HepG2 (cell line): ENCODE data around the gene GPR162. TPM values are rescaled to one million over a fixed set of nuclear protein-coding genes. Genes with fewer than 3 reads are reported as not detected.

Experiments used
- ATAC-seq: fragments of 200-7000 bp; cut with Tn5 transposase; 3 replicates; pipeline ENCODE4 v1.9.1; 2020; ENCODE audit warnings: mild to moderate bottlenecking, moderate library complexity
- BruUV-seq: library from RNA; stranded (reverse); fragments of 400-500 nt; replicated peaks from 2 replicates; lab custom pipeline; 2021; lab: Mats Ljungman, UMichigan
- CTCF ChIA-PET: fragments of 300-600 bp; formaldehyde crosslinking; extraction: SDS; loops from one replicate; lab custom pipeline; 2021; ENCODE audit warnings: low total read pairs, inconsistent platforms, low intra/inter-chr PET ratio; lab: Yijun Ruan, JAX
- POLR2A ChIA-PET: fragments of 350-600 bp; sonication (Branson Sonifier 250); formaldehyde crosslinking; loops from one replicate; lab custom pipeline; 2020; ENCODE audit warnings: antibody characterized with exemption, inconsistent platforms; lab: Yijun Ruan, JAX
- DNase-seq: peaks from one replicate; pipeline ENCODE4 v3.0.0-alpha.2; 2015; ENCODE audit warnings: low spot score
- FAIRE-seq: peaks from 3 replicates; lab custom pipeline; 2011; peaks lifted over from hg19 to GRCh38; lab: Jason Lieb, UNC
- H2AFZ ChIP-seq: one replicate; pipeline ENCODE4 v1.6.1; 2011; ENCODE audit warnings: low read length, inconsistent platforms
- H3K27ac ChIP-seq: fragments of 300-600 bp; 3 replicates; pipeline ENCODE4 v1.8.0; 2011; ENCODE audit warnings: mixed run types, mild to moderate bottlenecking, mixed read lengths, low read length, inconsistent platforms; ENCODE audit not compliant: insufficient read depth; ENCODE audit errors: extremely low read length
- H3K27me3 ChIP-seq, 2 experiments: fragments of 200-600 bp in 1 of 2; 2 replicates in 1 of 2; 3 replicates in 1 of 2; pipeline versions ENCODE4 v1.6.0 to v1.8.0; 2011; ENCODE audit warnings: low read length in 2 of 2, mild to moderate bottlenecking in 2 of 2, moderate library complexity in 2 of 2, inconsistent platforms in 1 of 2; ENCODE audit not compliant: insufficient read depth in 2 of 2, control insufficient read depth in 1 of 2
- H3K36me3 ChIP-seq, 2 experiments: fragments of 200-600 bp in 1 of 2; replicated peaks in 1 of 2; 2 replicates in 1 of 2; 3 replicates in 1 of 2; pipeline versions ENCODE4 v1.5.1 to v1.8.0; 2011; ENCODE audit warnings: low read length in 2 of 2, inconsistent platforms in 1 of 2; ENCODE audit not compliant: insufficient read depth in 2 of 2, control insufficient read depth in 1 of 2
- H3K4me1 ChIP-seq: 2 replicates; pipeline ENCODE4 v1.5.1; 2012; ENCODE audit warnings: low read length, inconsistent platforms; ENCODE audit not compliant: insufficient read depth
- H3K4me2 ChIP-seq: 2 replicates; pipeline ENCODE4 v1.6.0; 2011; ENCODE audit warnings: low read depth, low read length, inconsistent platforms
- H3K4me3 ChIP-seq, 3 experiments: fragments of 200-600 bp in 1 of 3; sonication (generic), shearing (Covaris generic) in 1 of 3; replicated peaks in 1 of 3; 2 replicates each; pipeline ENCODE4 v1.5.1; 2011 to 2016; ENCODE audit warnings: low read length in 3 of 3, inconsistent platforms in 2 of 3, low read depth in 2 of 3, mild to moderate bottlenecking in 2 of 3, control low read depth in 1 of 3, mixed read lengths in 1 of 3; ENCODE audit not compliant: insufficient read depth in 1 of 3
- H3K79me2 ChIP-seq: one replicate; pipeline ENCODE4 v1.6.1; 2011; ENCODE audit warnings: low read length, inconsistent platforms; ENCODE audit not compliant: insufficient read depth
- H3K9ac ChIP-seq: 2 replicates; pipeline ENCODE4 v1.6.0; 2011; ENCODE audit warnings: mild to moderate bottlenecking, low read depth, low read length, inconsistent platforms; ENCODE audit not compliant: insufficient read depth
- H3K9me3 ChIP-seq: 2 replicates; pipeline ENCODE4 v1.5.1; 2012; ENCODE audit warnings: mild to moderate bottlenecking, low read length
- H4K20me1 ChIP-seq: 2 replicates; pipeline ENCODE4 v1.6.0; 2011; ENCODE audit warnings: inconsistent platforms, mild to moderate bottlenecking, low read length, moderate library complexity; ENCODE audit not compliant: insufficient read depth
- ARNTL ChIP-seq: sonication (generic); formaldehyde crosslinking; IDR thresholded peaks from 2 replicates; pipeline ENCODE4 v1.4.0; 2020; ENCODE audit warnings: mild to moderate bottlenecking, missing genetic modification reagents
- HDAC2 ChIP-seq: sonication (generic); formaldehyde crosslinking; IDR thresholded peaks from 2 replicates; pipeline ENCODE4 v1.4.0; 2020; ENCODE audit warnings: missing genetic modification reagents
- POLR2A ChIP-seq, 2 experiments: IDR thresholded peaks; 2 replicates each; pipeline ENCODE4 v1.6.1; 2011; ENCODE audit warnings: low read depth in 2 of 2, low read length in 2 of 2, mild to moderate bottlenecking in 1 of 2, moderate library complexity in 1 of 2; ENCODE audit not compliant: insufficient read depth in 1 of 2
- POLR2G ChIP-seq: fragments of 200-400 bp; formaldehyde crosslinking; IDR thresholded peaks from 2 replicates; pipeline ENCODE4 v1.6.1; 2018; ENCODE audit warnings: mild to moderate bottlenecking, low read depth, low read length, moderate library complexity
- TBL1XR1 ChIP-seq: fragments of 150-350 bp; IDR thresholded peaks from 2 replicates; pipeline ENCODE4 v1.6.1; 2014; ENCODE audit warnings: borderline replicate concordance, low read length; ENCODE audit not compliant: partially characterized antibody
- THAP11 ChIP-seq: IDR thresholded peaks from 2 replicates; pipeline ENCODE4 v1.6.1; 2016; ENCODE audit warnings: missing biosample characterization, missing genetic modification reagents
- ZNF263 ChIP-seq: sonication (generic); formaldehyde crosslinking; IDR thresholded peaks from 2 replicates; pipeline ENCODE4 v1.4.0; 2020; ENCODE audit warnings: missing genetic modification reagents
- WGBS: methylation state at CpG from one replicate; pipeline ENCODE4 v1.1.6; 2017; ENCODE audit warnings: low lambda C conversion rate; 5-methylcytosine and 5-hydroxymethylcytosine counted together
- in situ Hi-C: cut with HindIII; loops from 2 replicates; pipeline ENCODE4 v1.10.0; 2017; ENCODE audit warnings: low pct_unique_long_range_greater_than_20kb; ENCODE audit not compliant: extremely low pct_ligation_motif_present
- intact Hi-C: fragments of 100-400 bp; cut with micrococcal nuclease; formaldehyde crosslinking; loops from one replicate; pipeline ENCODE4 v1.10.0; 2022; ENCODE audit not compliant: unreplicated experiment
- polyA plus RNA-seq, 8 experiments: library from polyadenylated mRNA; depleted of rRNA in 3 of 8; stranded (reverse) in 7 of 8; unstranded in 1 of 8; fragments of >200 nt; fragmentation: Illumina TruSeq in 4 of 8; extraction: Trizol in 4 of 8; gene quantifications; 2 replicates each; pipeline versions ENCODE4 v1.2.1 to v1.2.3, GENCODE V29; 2011 to 2016; ENCODE audit warnings: low read depth in 4 of 8, missing spikeins in 1 of 8, mixed read lengths in 1 of 8; ENCODE audit not compliant: insufficient read depth in 1 of 8
- total RNA-seq, 5 experiments: library from RNA; depleted of rRNA; stranded (reverse); fragments of >200 nt; fragmentation: Illumina TruSeq; extraction: Trizol; gene quantifications; 2 replicates each; pipeline ENCODE4 v1.2.3, GENCODE V29; 2016; ENCODE audit warnings: low read depth in 1 of 5
- TF ChIP-seq, protein P1 (sequence below): sonication (generic); formaldehyde crosslinking; IDR thresholded peaks from 2 replicates; pipeline ENCODE4 v1.4.0; 2020; ENCODE audit warnings: missing genetic modification reagents, borderline replicate concordance
- TF ChIP-seq, protein P2 (sequence below): fragments of 450-650 bp; IDR thresholded peaks from 2 replicates; pipeline ENCODE4 v1.6.1; 2016

Gene GPR162
- total and polyA plus RNA-seq, 2 of the 13 experiments (the other 11 are each of a cell fraction or from before 2014, with no cell fraction given) = 0.08 TPM; not detected in 1

DNA sequence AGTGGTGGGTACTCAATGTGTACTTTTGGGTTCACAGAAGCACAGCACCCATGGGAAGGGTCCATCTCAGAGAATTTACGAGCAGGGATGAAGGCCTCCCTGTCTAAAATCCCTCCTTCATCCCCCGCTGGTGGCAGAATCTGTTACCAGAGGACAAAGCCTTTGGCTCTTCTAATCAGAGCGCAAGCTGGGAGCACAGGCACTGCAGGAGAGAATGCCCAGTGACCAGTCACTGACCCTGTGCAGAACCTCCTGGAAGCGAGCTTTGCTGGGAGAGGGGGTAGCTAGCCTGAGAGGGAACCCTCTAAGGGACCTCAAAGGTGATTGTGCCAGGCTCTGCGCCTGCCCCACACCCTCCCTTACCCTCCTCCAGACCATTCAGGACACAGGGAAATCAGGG lies 1.5 kb upstream of the GPR162 start:
- ATAC-seq (peak; percentile 3; the same call in 2 of the 3 replicates), DNase-seq (no peak), FAIRE-seq (no peak)
- Histone ChIP-seq H4K20me1 (no peaks in the 10 kb centered on the region), H3K36me3 (no peaks in the 10 kb centered on the region), H3K4me1 (peaks cover 42% of the 10 kb centered on the region), H3K9ac (no peak overlapping the region), H3K79me2 (no peaks in the 10 kb centered on the region), H3K4me2 (no peak overlapping the region), H3K27me3 (peaks cover 7 to 34% of the 10 kb centered on the region in 2 experiments; a peak in 4 of 5 replicates), H2AFZ (no peak overlapping the region), H3K9me3 (no peaks in the 10 kb centered on the region), H3K4me3 (no peak overlapping the region), H3K27ac (no peak overlapping the region)
- ChIA-PET CTCF (no interaction called here), POLR2A (no interaction called here)
- intact Hi-C loops = loop anchor here (10.0 kb wide), 1 partner anchor 205 kb away; no protein-coding TSS in a partner anchor
- TF ChIP-seq HDAC2 (CRISPR knock-in tag) (no peak), POLR2A (IDR thresholded peaks at IDR 0.05; ENCODE audit: insufficient read depth in 1 of 2, low read depth in 2 of 2, low read length in 2 of 2) (peak in 1 of 2 experiments; percentile 27; a peak in 1 of 4 replicates)
- TF ChIP-seq, protein P1, sequence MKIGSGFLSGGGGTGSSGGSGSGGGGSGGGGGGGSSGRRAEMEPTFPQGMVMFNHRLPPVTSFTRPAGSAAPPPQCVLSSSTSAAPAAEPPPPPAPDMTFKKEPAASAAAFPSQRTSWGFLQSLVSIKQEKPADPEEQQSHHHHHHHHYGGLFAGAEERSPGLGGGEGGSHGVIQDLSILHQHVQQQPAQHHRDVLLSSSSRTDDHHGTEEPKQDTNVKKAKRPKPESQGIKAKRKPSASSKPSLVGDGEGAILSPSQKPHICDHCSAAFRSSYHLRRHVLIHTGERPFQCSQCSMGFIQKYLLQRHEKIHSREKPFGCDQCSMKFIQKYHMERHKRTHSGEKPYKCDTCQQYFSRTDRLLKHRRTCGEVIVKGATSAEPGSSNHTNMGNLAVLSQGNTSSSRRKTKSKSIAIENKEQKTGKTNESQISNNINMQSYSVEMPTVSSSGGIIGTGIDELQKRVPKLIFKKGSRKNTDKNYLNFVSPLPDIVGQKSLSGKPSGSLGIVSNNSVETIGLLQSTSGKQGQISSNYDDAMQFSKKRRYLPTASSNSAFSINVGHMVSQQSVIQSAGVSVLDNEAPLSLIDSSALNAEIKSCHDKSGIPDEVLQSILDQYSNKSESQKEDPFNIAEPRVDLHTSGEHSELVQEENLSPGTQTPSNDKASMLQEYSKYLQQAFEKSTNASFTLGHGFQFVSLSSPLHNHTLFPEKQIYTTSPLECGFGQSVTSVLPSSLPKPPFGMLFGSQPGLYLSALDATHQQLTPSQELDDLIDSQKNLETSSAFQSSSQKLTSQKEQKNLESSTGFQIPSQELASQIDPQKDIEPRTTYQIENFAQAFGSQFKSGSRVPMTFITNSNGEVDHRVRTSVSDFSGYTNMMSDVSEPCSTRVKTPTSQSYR (CRISPR knock-in tag) = no peak
- in situ Hi-C loops = no loop called here
- no TSS peak for BruUV-seq
- 70% methylated on average over 2 of the region's 5 CpGs for WGBS

DNA sequence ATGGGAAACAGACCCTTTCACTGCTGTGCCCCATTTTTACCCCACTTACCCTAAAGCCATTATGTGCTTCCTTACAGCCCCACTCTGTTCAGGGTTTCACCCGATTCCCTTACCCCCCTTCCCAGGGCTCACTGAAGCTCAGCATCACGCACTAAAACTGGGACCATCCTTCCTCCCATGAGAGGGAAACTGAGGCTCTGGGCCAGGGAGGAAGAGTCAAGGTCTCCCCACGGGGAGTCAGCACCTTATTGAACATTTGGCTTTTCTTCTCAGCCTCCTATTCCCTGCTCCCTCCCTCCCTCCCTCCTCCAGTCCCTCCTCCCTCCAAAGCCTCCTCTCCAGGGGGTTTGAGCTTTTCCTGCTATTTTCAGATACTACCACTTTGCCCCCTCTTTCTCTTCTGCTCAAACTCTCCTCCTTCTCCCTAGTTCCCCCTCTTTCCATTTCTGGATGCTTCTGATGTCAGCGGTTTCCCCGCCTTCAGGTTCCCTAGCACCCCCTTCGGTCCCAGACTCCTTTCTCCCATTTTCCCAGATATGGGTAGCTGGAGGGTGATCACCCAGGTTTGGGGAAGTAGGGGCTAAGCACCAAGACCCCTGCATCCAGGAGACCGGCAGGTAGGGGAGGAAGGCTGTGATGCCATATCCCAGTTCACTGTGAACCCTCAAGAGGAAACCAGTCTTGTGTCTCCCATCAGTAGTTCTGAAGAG lies 960 bp downstream of the GPR162 start:
- POLR2A ChIA-PET = interaction anchor here (1.0 to 2.0 kb wide), 2 partner anchors 69 kb away, joined by 6 to 13 read pairs; partner anchors contain the start of gene MLF2
- no peak overlapping the region for H3K4me2 ChIP-seq
- TF ChIP-seq TBL1XR1 (no peak), ARNTL (CRISPR knock-in tag) (no peak), ZNF263 (CRISPR knock-in tag) (peak; percentile 52; the same call in 1 of the 2 replicates), POLR2G (peak; percentile 52), THAP11 (CRISPR knock-in tag) (no peak)
- TF ChIP-seq, protein P2, sequence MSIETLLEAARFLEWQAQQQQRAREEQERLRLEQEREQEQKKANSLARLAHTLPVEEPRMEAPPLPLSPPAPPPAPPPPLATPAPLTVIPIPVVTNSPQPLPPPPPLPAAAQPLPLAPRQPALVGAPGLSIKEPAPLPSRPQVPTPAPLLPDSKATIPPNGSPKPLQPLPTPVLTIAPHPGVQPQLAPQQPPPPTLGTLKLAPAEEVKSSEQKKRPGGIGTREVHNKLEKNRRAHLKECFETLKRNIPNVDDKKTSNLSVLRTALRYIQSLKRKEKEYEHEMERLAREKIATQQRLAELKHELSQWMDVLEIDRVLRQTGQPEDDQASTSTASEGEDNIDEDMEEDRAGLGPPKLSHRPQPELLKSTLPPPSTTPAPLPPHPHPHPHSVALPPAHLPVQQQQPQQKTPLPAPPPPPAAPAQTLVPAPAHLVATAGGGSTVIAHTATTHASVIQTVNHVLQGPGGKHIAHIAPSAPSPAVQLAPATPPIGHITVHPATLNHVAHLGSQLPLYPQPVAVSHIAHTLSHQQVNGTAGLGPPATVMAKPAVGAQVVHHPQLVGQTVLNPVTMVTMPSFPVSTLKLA = no peak

More for the DNA sequence above, 960 bp downstream of the GPR162 start:
- no peaks in the 10 kb centered on the region for H4K20me1 ChIP-seq
- ATAC-seq (no peak), DNase-seq (no peak), FAIRE-seq (no peak)
- intact Hi-C loops = loop anchor here (10.0 kb wide), 1 partner anchor 208 kb away; no protein-coding TSS in a partner anchor
- no TSS peak for BruUV-seq
- WGBS = 71% methylated on average over 7 of the region's 7 CpGs
- no peaks in the 10 kb centered on the region for H3K36me3 ChIP-seq
- no peaks in the 10 kb centered on the region for H3K79me2 ChIP-seq
- no peak overlapping the region for H3K4me3 ChIP-seq
- CTCF ChIA-PET = no interaction called here
- H3K9ac ChIP-seq = no peak overlapping the region
- H3K4me1 ChIP-seq = peaks cover 42% of the 10 kb centered on the region
- H3K27ac ChIP-seq = no peak overlapping the region
- H3K9me3 ChIP-seq = no peaks in the 10 kb centered on the region
- in situ Hi-C loops = no loop called here
- H3K27me3 ChIP-seq = peaks cover 5 to 24% of the 10 kb centered on the region in 2 experiments; a peak in 4 of 5 replicates
- no peak overlapping the region for H2AFZ ChIP-seq
